Type B pancreatic cell (in vitro differentiated cells): ENCODE data around the gene OPHN1. TPM values are rescaled to one million over a fixed set of nuclear protein-coding genes. Genes with fewer than 3 reads are reported as not detected.
A peak's percentile ranks its signal among the peaks of the same experiment; 100 is the strongest.

ENCODE experiments used
- DNase-seq: peaks from one replicate; pipeline ENCODE4 v3.0.0; 2021; ENCODE audit warnings: mixed read lengths; ENCODE audit not compliant: unreplicated experiment; ENCODE audit errors: extremely low spot score
- H3K27ac Mint-ChIP-seq: 2 replicates; pipeline ENCODE4 v1.8.0; 2021; ENCODE audit warnings: mild to moderate bottlenecking, mixed read lengths
- H3K27me3 Mint-ChIP-seq: 2 replicates; pipeline ENCODE4 v1.8.0; 2021; ENCODE audit warnings: mixed read lengths
- H3K36me3 Mint-ChIP-seq: 2 replicates; pipeline ENCODE4 v1.8.0; 2021; ENCODE audit warnings: mixed read lengths
- H3K4me1 Mint-ChIP-seq: one replicate; pipeline ENCODE4 v1.8.0; 2021; ENCODE audit warnings: mixed read lengths; ENCODE audit not compliant: unreplicated experiment
- H3K4me3 Mint-ChIP-seq: 2 replicates; pipeline ENCODE4 v1.8.0; 2021; ENCODE audit warnings: mild to moderate bottlenecking, mixed read lengths
- H3K9me3 Mint-ChIP-seq: 2 replicates; pipeline ENCODE4 v1.8.0; 2021; ENCODE audit warnings: mixed read lengths
- total RNA-seq: library from RNA; stranded (reverse); gene quantifications from 2 replicates; pipeline ENCODE4 v1.2.1, GENCODE V29; 2021; ENCODE audit warnings: low replicate concordance
- TF ChIP-seq, protein P1 (sequence below): fragments of 200-600 bp; sonication (generic); conservative IDR thresholded peaks from 2 replicates; pipeline ENCODE4 v1.5.0; 2021; ENCODE audit warnings: antibody characterized with exemption, mild to moderate bottlenecking

Gene OPHN1
- total RNA-seq, 1 donor from 2014 or later: 7.4 TPM

DNA sequence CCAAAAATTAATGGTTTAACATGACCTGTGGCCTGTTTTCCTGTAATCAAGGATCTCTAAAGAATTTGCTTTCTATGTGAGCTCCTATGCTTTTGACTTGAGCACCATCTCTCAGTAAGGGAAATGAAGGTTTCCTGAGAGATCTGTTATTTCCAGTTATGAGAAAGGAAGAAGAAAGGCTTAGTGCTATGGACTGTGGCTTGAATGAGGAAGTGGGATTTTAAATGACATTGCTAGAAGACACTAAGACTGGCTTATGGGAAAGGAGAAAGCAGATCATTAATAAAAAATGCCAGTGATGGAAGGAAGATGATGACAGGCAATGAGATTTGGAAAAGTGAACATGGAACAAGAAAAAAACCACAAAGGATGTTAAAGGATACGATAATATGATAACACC, 285.4 kb downstream of the OPHN1 start:
- Mint-ChIP-seq H3K9me3 (no peaks in the 10 kb centered on the region), H3K27me3 (no peaks in the 10 kb centered on the region), H3K27ac (no peak overlapping the region), H3K4me1 (no peaks in the 10 kb centered on the region), H3K4me3 (no peak overlapping the region), H3K36me3 (no peaks in the 10 kb centered on the region)
- TF ChIP-seq, protein P1, sequence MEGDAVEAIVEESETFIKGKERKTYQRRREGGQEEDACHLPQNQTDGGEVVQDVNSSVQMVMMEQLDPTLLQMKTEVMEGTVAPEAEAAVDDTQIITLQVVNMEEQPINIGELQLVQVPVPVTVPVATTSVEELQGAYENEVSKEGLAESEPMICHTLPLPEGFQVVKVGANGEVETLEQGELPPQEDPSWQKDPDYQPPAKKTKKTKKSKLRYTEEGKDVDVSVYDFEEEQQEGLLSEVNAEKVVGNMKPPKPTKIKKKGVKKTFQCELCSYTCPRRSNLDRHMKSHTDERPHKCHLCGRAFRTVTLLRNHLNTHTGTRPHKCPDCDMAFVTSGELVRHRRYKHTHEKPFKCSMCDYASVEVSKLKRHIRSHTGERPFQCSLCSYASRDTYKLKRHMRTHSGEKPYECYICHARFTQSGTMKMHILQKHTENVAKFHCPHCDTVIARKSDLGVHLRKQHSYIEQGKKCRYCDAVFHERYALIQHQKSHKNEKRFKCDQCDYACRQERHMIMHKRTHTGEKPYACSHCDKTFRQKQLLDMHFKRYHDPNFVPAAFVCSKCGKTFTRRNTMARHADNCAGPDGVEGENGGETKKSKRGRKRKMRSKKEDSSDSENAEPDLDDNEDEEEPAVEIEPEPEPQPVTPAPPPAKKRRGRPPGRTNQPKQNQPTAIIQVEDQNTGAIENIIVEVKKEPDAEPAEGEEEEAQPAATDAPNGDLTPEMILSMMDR: no peak
- no peak for DNase-seq

DNA sequence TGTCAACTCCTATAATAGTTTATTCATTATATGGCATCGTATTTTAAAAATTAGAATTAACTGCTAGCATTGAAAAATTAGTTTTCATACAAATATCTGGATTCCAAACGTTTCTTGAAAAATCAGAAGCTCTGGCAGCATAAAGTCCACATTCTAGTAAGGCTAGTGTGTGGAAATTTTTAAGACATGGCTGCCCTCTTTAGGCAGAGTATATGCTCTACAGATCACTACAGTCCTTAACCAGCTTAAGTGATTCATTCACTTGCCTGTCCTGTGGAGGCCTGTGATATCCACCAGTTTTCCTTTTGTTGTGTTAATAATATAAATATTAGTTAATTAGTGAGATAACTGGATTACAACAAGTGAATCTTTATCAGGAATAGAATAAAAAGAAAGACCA, 287.2 kb downstream of the OPHN1 start:
- TF ChIP-seq, protein P1: peak; percentile 68
- Mint-ChIP-seq H3K36me3 (no peaks in the 10 kb centered on the region), H3K4me3 (no peak overlapping the region), H3K4me1 (no peaks in the 10 kb centered on the region), H3K27ac (no peak overlapping the region), H3K27me3 (no peaks in the 10 kb centered on the region), H3K9me3 (no peaks in the 10 kb centered on the region)
- no peak for DNase-seq

DNA sequence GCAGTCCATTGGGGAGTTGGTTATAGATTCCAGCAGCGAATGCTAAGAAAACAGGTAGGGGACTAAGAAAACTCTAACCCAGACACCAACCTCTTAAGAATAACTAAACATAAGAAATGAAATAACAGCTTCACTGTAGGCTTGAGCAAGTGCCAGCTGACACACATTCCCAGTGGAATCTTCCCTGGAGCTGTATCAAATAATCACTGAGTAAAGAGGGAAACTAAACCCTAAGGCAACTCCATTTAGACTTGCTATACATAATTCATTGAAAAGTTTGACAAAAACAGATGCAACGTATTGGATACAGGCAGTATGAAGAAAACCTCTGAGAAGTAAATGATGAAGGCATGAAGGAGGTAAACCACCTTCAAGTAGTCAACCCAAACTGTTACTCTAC, 293.5 kb downstream of the OPHN1 start:
- no peak overlapping the region for H3K4me3 Mint-ChIP-seq
- no peak overlapping the region for H3K27ac Mint-ChIP-seq
- no peaks in the 10 kb centered on the region for H3K4me1 Mint-ChIP-seq
- H3K36me3 Mint-ChIP-seq: no peaks in the 10 kb centered on the region
- no peaks in the 10 kb centered on the region for H3K9me3 Mint-ChIP-seq
- H3K27me3 Mint-ChIP-seq: no peaks in the 10 kb centered on the region
- no peak for DNase-seq
- TF ChIP-seq, protein P1: no peak

DNA sequence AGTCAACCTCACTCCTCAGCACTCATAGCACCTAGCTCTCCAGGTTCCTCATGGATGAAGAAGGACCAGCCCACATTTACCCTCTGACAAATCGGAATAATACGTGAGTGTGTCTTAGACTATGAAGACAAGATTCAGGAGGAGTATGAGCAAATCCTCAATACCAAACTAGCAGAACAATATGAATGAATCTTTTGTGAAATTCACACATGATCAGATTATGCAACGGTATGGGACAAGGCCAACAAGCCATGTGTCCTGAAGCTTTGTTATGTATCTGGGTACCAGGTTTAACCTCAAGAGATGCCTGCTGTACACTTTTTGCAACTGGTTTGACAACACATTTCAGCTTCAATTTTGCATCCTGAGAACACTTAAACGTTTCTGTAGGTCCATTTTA, 300.1 kb downstream of the OPHN1 start:
- Mint-ChIP-seq H3K4me3 (no peak overlapping the region), H3K36me3 (no peaks in the 10 kb centered on the region), H3K27ac (no peak overlapping the region), H3K27me3 (no peaks in the 10 kb centered on the region), H3K4me1 (no peaks in the 10 kb centered on the region), H3K9me3 (no peaks in the 10 kb centered on the region)
- TF ChIP-seq, protein P1: no peak
- DNase-seq: no peak

DNA sequence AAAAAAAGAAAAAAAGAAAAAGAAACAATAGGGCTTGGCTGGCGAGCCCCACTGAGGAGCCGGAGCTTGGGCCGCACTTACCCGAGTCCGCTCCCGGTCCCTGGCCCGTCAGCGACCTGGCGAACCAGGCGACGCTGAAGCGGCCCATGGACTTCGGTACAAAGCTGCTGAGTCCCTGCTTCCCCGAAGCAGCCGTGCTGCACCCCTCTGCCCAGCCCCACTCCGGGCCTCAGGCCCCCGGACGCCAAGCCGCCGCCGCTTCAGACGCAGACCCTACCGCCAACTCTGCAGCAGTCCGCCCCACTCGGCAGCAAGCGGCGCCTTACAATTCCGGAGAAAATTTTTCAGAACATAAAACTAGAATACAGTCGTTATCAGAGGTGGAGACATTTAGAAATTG, 300.5 kb downstream of the OPHN1 start:
- no peak overlapping the region for H3K27ac Mint-ChIP-seq
- TF ChIP-seq, protein P1: no peak
- no peaks in the 10 kb centered on the region for H3K27me3 Mint-ChIP-seq
- H3K9me3 Mint-ChIP-seq: no peaks in the 10 kb centered on the region
- no peak for DNase-seq
- no peak overlapping the region for H3K4me3 Mint-ChIP-seq
- no peaks in the 10 kb centered on the region for H3K4me1 Mint-ChIP-seq
- H3K36me3 Mint-ChIP-seq: no peaks in the 10 kb centered on the region

DNA sequence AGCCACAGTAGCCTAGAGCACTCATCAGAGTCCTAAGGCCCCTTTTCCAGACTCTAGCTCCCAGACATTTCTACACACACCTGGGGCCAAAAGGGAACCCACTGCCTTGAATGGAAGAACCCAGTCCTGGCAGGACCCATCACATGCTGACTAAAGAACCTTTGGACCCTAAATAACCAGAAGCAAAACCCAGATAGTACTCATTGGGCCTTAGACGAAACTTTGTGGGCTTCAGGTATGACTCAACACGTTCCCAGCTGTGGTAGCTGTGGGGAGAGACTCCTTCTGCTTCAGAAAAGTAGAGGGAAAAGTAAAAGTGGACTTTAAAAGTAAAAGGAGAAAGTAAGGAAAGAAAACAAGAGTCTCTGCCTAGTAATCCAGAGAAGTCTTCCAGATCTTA, 311.5 kb downstream of the OPHN1 start:
- no peak for DNase-seq
- TF ChIP-seq, protein P1: no peak
- H3K36me3 Mint-ChIP-seq: no peaks in the 10 kb centered on the region
- H3K27ac Mint-ChIP-seq: no peak overlapping the region
- no peaks in the 10 kb centered on the region for H3K4me1 Mint-ChIP-seq
- no peaks in the 10 kb centered on the region for H3K27me3 Mint-ChIP-seq
- no peak overlapping the region for H3K4me3 Mint-ChIP-seq
- H3K9me3 Mint-ChIP-seq: no peaks in the 10 kb centered on the region
